HG03097 (cell line): ENCODE data around the gene POLR3A.

Experiments used
- ATAC-seq: cut with Tn5 transposase; IDR thresholded peaks from one replicate; pipeline ENCODE4 v1.9.1; 2021; ENCODE audit not compliant: unreplicated experiment, low FRiP score

Gene POLR3A

DNA sequence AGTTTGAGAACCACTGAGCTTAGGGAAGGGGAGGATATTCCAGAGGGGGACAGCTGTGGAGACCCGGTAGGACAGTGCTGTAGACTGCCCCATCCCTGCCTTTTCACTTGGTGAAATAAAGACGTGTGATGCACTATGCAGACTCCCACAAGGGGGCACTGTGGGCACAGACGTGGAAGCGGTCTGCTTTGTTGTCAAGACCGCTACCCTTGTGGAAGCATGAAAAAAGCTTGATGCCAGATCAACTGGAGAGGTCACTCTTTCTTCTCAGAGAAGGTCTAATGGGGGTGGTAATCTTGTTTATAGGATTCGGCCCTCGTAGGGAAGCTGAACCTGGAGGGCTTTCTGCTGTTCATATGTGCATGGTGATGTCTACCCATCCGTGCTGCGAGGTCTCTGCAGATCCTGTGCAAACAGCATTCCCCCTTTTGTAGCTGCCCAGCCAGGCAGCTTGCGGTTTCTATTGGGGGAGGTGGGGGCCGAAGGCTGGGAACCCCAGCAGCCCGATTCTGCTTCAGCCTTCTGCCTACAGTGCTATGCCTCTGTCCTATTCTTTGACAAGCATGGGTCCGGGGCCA lies 18.1 kb upstream of the POLR3A start:
- ATAC-seq = peak; percentile 58

DNA sequence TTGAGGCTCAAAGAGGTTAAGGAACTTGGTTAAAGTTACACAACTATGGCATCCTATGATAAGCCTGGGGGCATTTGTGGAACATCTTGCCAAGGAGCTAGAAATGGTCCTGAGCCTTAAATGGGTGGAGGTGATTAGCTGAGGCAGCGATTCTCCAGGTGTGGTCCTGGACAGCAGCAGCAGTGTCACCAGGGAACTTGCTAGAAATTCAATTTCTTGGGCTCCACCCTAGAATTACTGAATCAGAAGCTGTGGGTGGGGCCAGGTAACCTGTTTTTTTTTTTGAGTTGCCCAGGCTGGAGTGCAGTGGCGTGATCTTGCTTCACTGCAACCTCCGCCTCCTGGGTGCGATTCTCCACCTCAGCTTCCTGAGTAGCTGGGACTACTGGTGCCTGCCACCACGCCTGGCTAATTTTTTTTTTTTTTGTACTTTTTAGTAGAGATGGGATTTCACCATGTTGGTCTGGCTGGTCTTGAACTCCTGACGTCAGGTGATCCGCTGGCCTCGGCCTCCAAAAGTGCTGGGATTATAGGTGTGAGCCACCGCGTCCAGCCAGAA lies 17.5 kb upstream of the POLR3A start:
- no peak for ATAC-seq

DNA sequence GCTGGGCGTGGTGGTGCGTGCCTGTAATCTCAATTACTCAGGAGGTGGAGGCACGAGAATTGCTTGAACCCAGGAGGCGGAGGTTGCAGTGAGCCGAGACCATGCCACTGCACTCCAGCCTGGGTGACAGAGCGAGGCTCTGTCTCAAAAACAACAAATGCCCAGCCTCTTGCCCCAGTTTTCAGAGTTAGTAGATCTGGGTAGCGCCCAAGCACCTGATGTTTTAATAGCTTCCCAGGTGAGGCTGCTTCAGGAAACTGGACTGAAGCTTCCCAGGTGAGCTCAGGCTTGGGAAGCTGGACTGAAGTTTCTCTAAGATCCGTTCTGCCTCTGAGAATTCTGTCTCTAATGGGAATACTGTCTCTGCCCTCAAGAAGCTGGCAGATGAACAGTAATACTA lies 16.5 kb upstream of the POLR3A start:
- ATAC-seq = no peak

DNA sequence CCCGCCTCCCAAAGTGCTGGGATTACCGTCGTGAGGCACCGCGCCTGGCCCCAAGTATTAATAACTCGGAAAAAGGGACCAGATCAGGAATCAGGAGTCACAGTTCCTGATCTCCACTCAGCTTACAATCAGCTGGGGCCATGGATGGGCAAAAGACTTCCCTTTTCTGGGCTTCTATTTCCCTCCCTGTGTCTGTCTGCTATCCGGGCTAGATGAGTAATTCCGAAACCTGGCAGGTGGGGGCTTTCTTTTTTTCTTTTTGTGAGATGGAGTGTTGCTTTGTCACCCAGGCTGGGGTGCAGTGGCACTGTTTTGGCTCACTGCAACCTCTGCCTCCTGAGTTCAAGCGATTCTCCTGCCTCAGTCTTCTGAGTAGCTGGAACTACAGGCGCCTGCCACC lies 15.9 kb upstream of the POLR3A start:
- ATAC-seq = no peak

DNA sequence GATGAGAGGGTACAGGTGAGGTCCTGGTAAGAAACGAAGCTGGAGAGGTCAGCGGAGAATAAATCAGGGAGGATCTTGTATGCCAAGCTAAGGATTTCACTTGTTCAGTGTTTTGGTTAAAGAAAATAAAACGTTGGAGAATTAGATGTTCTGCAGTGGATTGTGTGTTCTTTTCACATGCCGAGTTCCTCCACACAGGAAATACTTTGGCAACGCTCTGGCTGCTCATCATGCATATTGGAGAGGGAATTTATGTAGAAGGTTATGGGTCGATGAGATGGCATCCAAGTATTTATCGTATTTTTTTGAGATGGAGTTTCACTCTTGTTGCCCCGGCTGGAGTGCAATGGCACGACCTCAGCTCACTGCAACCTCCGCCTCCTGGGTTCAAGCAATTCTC lies 15.4 kb upstream of the POLR3A start:
- ATAC-seq = no peak

DNA sequence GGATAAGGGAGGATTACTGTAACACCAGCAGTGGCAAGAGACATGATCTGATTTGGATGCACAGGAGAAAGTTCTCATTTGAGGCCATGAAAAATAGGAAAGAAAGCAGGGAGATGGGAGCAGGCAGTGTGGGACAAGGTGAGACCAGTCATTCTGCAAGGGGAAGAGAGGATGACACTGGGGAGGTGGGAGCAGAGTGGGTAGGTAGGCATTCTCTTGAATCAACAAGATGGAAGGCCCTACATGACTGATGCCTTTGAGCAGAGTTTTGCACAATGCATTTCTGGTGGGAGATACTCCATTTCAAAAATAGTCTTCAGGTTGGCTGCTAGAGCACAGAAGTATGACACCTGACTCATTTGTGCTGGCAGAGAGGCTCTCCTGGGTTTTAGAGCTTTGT lies 14.9 kb upstream of the POLR3A start:
- no peak for ATAC-seq

DNA sequence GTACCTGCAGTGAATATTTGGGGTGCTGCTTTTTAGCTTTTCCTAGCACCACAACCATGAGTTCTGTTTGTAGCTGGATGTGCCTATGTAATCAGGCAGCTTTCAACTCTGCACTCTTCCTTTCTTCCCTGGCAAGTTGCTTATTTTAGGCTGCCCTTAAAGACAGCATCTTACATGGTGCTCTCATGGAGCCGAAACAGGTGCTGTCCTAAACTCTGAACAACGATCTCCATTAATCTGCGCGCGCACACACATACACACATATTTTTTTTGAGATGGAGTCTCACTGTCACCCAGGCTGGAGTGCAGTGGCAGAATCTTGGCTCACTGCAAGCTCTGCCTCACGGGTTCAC lies 13.4 kb upstream of the POLR3A start:
- ATAC-seq = no peak

DNA sequence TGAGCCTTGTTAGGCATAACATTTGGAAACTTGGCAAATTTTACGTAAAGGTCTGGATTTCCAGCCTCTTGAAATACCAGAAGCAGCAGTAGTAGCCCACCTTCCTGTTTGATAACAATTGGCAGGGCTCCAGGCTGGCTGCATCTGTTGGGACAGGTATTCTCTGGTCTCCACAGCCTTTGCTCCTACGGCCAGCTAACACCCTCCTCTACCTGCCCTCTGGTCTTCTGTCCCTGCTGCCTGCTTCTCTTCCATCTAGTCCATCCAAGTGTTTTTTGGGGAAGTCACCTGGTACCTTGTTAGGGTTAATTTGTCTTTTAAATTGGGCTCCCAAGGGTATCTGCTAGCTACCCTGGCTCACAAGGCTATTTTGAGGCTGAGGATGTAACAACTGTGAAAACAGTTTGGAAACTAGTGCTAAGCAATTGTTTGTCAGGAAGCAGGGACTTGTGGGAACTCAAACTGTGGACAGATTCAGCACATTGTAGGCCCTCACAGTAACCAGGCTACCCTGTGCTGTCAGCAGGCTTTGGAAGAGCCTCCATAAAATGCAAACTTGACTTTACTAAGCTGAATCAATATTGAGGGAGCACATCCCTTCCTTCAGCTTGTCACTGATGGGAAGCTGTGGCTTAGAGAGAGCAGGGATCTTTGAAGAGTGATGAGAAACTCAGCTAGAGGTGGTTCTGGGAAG lies 12.9 kb upstream of the POLR3A start:
- no peak for ATAC-seq

DNA sequence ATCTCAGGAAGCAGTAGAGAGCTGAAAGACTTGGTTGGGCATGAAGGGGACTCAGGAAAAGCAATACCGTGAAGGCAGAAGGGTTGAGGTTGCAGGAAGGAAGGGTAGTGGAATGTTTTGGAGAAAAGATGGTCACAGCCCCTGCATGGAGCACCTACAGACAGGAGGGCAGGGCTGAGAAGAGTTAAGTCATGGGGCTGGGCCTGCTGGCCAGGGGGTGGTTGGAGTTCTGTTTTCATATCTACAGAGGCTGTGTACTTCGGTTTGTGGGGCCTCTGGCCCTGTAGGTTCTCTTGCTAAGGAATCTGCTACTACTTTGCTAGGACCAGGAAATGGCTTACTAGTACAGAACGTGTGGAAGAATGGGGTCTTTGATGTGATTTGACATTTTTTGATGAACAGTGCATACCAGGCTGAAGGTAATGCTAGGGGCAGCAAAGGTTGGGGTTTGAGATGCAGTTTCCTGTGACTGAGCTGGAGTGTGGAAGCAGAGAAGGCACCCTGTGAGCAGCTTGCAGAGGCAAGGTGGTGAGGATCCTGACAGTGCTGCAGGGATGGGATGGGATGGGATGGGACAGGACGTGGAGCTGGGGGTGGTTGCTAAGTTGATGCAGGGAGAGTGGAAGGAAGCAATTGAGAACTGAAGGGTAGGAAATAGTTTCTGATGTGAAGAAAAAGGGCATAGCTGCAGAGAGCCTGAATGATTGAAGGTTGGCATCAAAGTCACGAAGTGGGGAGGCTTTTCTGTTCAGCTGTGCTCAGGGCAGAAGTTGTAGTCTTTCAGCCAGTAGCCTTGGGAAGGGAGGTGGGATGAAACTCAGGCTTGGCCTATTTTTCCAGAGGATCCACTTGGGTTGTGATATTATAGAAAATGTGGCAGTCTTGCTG lies 12.1 kb upstream of the POLR3A start:
- ATAC-seq = no peak

DNA sequence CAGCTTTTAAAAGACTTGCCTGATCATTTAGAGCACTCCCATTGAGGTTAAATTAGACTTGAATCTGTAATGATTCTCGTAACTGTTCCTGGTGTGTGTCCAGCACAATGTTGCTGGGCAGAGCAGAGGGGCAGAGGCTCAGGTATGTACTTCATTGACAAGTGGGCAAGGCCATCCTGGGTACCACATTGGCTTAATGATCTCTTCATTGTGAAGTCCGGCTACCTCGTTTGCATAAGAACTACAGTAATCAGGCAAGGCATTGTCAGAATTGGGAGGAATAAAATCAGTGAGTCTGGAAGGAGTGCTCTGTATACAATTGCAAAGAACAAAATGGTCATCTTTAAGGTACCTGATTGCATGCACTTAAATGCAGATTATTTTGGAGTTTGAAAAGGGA lies 10.4 kb upstream of the POLR3A start:
- no peak for ATAC-seq

DNA sequence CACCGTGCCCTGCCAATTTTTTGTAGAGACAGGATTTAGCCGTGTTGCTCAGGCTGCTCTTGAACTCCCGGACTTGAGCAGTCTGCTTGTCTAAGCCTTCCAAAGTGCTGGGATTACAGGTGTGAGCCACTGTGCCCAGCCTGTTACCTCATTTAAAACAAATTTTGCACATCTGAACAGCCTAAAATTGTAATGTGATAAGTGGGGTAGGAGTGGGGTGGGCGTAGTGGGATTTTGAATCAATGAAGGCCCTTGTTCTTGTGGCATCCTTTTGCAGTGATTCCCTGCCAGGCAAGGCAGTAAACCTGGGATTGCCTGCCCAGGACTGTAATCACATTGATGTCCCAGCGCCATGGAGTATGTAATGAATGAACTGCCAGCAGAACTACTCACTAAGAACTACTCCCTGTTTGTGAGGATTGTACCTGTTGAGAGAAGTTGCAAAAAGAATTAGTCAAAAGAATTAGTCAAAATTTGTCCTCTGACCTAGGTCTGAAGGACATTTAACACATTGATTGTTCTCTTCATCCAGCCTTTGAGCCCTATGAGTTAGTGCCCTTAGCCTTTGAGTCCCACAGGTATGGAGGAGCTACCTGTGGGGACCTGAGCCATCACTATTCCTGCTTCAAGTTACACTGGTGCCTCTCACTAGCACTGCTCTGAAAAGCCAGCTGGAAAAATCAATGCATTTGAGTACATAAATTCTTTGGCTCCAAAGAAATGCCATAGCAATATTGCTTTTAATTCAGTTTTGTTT lies 9.7 kb upstream of the POLR3A start:
- no peak for ATAC-seq

DNA sequence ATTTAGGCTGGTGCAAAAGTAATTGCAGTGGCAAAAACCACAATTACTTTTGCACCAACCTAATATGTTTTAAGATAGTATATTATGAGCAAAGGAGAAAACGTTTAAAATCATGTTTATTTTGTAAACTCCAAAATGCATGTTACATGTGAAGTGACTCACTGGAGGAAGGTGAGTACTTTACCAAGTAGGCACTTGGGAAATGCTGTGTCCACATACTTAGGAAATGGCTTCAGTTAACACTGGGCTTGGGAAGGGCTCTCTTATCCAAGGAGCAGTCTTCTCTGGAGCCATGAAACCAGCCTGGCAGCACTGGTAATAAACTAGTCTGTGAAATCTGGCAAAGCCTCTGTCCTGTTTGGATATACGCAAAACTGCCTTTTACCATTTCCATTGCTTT lies 8.8 kb upstream of the POLR3A start:
- no peak for ATAC-seq

DNA sequence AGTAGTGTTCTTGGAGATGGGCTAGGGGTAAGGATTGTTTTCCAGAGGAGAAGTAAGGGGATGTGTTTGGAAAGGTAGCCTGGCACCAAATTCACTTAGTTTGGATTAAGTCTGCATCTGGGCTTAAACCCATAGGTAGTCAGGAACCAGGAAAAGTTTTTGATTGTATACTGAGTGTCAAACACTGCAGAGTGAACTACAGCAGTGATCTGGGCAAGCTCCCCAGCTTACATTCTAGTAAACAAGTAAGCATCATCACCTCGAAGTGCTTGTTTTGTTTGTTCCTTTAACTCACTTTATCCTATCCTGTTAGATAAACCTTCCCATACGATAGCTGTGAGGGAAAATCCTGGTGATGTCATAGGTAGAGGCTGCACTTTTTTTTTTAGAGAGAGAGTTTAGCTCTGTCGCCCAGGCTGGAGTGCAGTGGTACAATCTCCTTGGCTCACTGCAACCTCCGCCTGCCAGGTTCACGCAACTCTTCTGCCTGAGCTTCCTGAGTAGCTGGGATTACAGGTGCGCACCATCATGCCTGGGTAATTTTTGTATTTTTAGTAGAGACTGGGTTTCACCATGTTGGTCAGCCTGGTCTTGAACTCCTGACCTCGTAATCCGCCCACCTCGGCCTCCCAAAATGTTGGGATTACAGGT lies 6.7 kb upstream of the POLR3A start:
- no peak for ATAC-seq

DNA sequence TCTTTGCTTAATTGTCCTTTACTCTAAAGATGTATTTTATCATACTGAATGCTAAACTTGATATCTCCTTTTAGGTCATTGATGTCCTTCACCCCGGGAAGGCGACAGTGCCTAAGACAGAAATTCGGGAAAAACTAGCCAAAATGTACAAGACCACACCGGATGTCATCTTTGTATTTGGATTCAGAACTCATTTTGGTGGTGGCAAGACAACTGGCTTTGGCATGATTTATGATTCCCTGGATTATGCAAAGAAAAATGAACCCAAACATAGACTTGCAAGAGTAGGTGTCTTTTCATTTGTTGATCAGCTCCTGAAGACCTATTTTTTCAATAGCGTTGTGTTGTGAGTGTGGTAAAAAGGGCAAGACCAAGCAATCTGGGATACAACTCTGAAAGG lies 6.1 kb upstream of the POLR3A start:
- ATAC-seq = no peak

DNA sequence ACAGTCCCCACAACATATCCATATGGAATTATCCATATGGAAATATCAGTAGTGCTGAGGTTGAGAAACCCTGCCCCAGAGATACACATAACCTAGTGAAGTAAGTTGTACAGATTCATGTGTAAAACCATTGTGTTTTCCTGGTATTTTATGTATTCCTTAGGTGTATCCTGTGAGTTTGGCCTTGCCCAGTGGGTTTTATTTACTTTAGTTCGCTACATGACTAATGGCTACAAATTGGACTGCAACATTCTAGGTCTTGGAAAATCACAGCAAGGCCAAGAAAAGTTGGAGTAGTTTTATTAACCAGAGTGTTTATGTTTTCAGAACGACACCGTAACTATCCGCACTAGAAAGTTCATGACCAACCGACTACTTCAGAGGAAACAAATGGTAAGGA lies 5.7 kb upstream of the POLR3A start:
- no peak for ATAC-seq

DNA sequence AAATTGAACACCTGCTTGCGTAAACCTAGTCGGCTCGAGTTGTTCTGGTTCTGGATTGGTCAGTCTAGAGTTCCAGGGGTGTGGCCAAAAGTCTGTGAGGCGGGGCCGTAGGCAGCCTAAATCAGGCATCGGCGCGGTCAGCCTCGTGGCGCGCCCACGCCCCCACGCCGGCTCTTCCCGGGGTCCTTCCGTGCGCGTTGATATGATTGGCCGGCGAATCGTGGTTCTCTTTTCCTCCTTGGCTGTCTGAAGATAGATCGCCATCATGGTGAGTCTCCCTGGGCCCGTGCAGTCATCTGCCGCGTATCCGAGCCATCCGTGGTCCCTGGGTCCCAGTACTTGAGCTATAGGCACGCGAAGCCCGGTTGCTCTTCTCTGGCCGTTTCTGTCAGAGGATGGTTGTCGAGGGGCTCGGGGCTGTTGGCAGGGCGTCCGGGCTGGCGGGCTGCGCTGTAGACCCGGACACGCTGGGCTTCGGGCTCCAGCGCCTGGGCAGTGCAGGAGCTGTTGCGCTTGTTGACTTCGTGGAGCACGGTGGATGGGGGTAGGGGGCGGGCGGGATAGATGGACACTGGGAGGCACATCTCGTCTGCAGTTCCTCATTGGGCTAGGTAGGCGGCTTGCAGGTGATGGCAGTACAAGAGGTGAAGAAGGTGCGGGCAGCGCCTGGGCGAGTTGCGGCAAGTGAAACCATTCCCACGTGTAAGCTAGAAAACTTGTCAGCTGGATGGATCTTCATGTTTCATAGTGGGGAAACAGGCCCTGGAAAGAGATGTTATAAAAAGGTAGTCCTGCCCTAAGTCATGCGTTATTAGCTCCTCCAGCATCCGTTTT lies 4.5 kb upstream of the POLR3A start, which contains the start of gene RPS24:
TSS of gene RPS24 (plus strand) at position 227 of the 834 bp plus-strand sequence. CDS start at position 266, 39 bp downstream.
- peak; percentile 76 for ATAC-seq

DNA sequence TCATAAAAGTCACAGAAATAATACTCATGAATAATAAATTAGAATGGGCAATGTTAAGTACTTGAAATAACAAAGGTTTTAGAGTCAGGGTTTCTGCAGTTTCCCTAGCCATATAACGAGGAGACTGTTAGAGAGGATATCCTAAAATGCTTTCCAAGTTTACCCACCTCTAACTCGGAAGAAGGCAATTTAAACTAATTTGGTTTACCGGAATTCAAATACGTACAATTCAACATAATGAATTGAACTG lies 4.0 kb upstream of the POLR3A start:
- no peak for ATAC-seq

DNA sequence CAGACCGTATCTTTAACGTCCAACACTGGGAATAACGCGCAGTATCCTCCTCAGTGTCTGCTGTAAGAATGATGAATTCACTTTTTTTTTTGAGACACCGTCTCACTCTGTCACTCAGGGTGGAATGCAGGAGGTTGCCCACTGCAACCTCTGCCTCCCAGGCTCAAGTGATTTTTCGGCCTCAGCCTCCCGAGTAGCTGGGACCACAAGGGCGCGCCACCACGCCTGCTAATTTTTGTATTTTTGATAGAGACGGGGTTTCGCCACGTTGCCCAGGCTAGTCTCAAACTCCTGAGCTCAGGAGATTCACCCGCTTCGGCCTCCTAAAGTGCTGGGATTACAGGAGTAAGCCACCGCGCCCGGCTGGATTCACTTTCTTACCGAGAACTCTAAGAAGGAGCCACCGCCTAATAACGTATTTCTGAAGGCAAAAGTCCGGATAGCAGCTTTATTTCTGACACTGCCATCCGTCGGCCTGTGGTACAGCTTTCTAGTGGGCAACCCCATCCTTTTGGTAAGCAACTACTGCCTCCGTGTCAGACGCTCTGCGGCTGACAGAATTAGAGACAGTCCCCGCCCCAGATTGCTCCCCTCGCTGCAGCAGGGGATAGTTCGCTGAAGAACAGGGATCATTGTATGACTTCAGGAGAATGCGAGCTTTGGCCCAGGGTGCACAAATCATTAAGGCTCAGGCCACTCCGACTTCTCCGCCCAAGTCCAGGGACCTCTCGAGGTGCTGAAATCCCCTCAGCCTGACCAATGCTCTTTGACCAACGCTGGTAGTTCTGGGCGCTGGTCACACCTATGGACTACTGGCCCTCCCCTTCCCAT lies 662 bp downstream of the POLR3A start:
- ATAC-seq = no peak
